T-cell (primary cell): Measurements from ENCODE around the gene RFLNA. TPM values are rescaled to one million over a fixed set of nuclear protein-coding genes. Genes with fewer than 3 reads are reported as not detected.

Experiments
- ATAC-seq, 4 experiments: fragments of 200-7000 bp in 3 of 4; fragments of 150-1000 bp in 1 of 4; cut with Tn5 transposase; replicated peaks in 1 of 4; 1 replicate in 3 of 4; 2 replicates in 1 of 4; pipeline ENCODE4 v1.10.0; 2021; ENCODE audit warnings: moderate library complexity in 3 of 4, mild to moderate bottlenecking in 2 of 4, moderate number of reproducible peaks in 1 of 4
- CTCF ChIA-PET, 2 donors: fragments of 300-600 bp; sonication (Branson Sonifier 250); formaldehyde crosslinking; loops; one replicate each; lab custom pipeline; 2022; ENCODE audit warnings: antibody characterized with exemption in 2 of 2; lab: Charles Lee
- POLR2A ChIA-PET, 2 donors: fragments of 300-600 bp; sonication (Branson Sonifier 250); formaldehyde crosslinking; loops; one replicate each; lab custom pipeline; 2022; ENCODE audit warnings: antibody characterized with exemption in 2 of 2; lab: Charles Lee
- DNase-seq, 35 experiments: peaks; one replicate each; pipeline versions ENCODE4 v3.0.0 to v3.0.0-alpha.2; 2013 to 2023
- H3K27ac ChIP-seq: one replicate; pipeline ENCODE4 v1.5.1; 2013; ENCODE audit warnings: low read length
- H3K27me3 ChIP-seq, 2 experiments: replicated peaks in 1 of 2; 1 replicate in 1 of 2; 2 replicates in 1 of 2; pipeline versions ENCODE4 v1.6.1 to v1.7.0; 2013; ENCODE audit warnings: low read length in 1 of 2, mixed read lengths in 1 of 2; ENCODE audit not compliant: control insufficient read depth in 2 of 2, insufficient read depth in 2 of 2; ENCODE audit errors: extremely low read depth in 1 of 2
- H3K36me3 ChIP-seq, 2 donors: 1 replicate in 1 of 2; 2 replicates in 1 of 2; pipeline versions ENCODE4 v1.6.1 to v1.7.0; 2013; ENCODE audit warnings: low read length in 1 of 2; ENCODE audit not compliant: control insufficient read depth in 2 of 2, insufficient read depth in 1 of 2; ENCODE audit errors: extremely low read depth in 1 of 2
- H3K4me1 ChIP-seq, 2 experiments: 1 replicate in 1 of 2; 2 replicates in 1 of 2; pipeline versions ENCODE4 v1.6.1 to v1.7.0; 2013; ENCODE audit warnings: low read length in 2 of 2, mixed read lengths in 1 of 2; ENCODE audit not compliant: insufficient read depth in 2 of 2, control insufficient read depth in 1 of 2; ENCODE audit errors: extremely low read depth in 1 of 2
- H3K4me3 ChIP-seq, 2 donors: 1 replicate in 1 of 2; 2 replicates in 1 of 2; pipeline versions ENCODE4 v1.5.1 to v1.7.0; 2013; ENCODE audit warnings: mild to moderate bottlenecking in 2 of 2, low read length in 1 of 2, moderate library complexity in 1 of 2; ENCODE audit not compliant: control insufficient read depth in 1 of 2; ENCODE audit errors: extremely low read depth in 1 of 2
- H3K9me3 ChIP-seq: 2 replicates; pipeline ENCODE4 v1.7.0; 2013
- H3K27ac Mint-ChIP-seq, 2 donors: one replicate each; pipeline ENCODE4 v1.8.0; 2020 to 2021; ENCODE audit warnings: mild to moderate bottlenecking in 2 of 2, mixed read lengths in 2 of 2
- H3K27me3 Mint-ChIP-seq, 2 donors: one replicate each; pipeline ENCODE4 v1.8.0; 2021 to 2022; ENCODE audit warnings: mixed read lengths in 2 of 2
- H3K36me3 Mint-ChIP-seq: one replicate; pipeline ENCODE4 v1.8.0; 2021; ENCODE audit warnings: mixed read lengths
- H3K4me1 Mint-ChIP-seq, 3 donors: one replicate each; pipeline ENCODE4 v1.8.0; 2020 to 2022; ENCODE audit warnings: mixed read lengths in 3 of 3, mild to moderate bottlenecking in 1 of 3
- H3K4me3 Mint-ChIP-seq, 3 donors: one replicate each; pipeline ENCODE4 v1.8.0; 2020 to 2022; ENCODE audit warnings: mild to moderate bottlenecking in 3 of 3, mixed read lengths in 3 of 3, moderate library complexity in 3 of 3
- H3K9me3 Mint-ChIP-seq, 3 donors: one replicate each; pipeline ENCODE4 v1.8.0; 2020 to 2022; ENCODE audit warnings: mixed read lengths in 3 of 3
- WGBS: methylation state at CpG from one replicate; pipeline ENCODE4 v1.1.5; 2013; ENCODE audit warnings: missing lambda C conversion rate; ENCODE audit not compliant: insufficient coverage; 5-methylcytosine and 5-hydroxymethylcytosine counted together
- total RNA-seq, 35 experiments: library from RNA in 6 of 35; stranded (reverse) in 6 of 35; fragments of 120-200 nt in 1 of 35; gene quantifications; one replicate each; pipeline versions ENCODE4 v1.2.1 to v1.2.4 and lab custom pipeline; 2013 to 2026

RFLNA gene
- total RNA-seq, 5 donors from 2014 or later (not counting 1 experiment from before 2014, with no cell fraction given), result not detected

DNA sequence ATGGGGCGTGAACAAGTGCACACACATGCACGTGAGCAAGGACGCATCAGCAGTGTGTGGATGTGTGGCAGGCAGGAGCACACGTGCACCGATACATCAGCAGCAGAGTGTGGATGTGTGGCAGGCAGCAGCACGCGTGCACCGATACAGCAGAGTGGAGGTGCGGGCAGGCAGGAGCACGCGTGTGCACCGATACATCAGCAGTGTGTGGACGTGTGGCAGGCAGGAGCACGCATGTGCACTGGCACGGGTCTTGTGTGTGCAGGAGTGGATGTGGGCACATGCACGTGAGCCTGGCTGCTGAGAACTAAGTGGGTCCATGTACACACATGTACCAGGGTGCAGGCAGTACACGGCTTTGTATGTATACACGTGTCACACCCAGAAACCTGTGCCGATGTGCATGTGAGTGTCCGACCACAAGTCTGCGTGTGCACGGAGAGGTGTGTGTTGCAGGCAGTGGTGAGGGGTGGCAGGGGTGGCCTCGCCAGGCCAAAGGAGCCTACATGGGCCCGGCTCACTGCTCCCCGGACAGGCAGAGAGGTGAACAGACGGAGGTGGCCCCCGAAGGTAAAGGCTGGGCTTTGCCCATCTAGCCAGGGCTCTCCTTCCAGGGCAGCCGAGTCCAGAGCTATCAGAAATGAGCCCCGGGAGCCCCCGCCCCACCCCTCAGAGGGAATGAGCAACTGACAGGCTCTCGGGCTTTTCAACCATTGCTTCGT lies 53.9 kb downstream of the RFLNA start:
- H3K27me3 Mint-ChIP-seq, result no peaks in the 10 kb centered on the region

DNA sequence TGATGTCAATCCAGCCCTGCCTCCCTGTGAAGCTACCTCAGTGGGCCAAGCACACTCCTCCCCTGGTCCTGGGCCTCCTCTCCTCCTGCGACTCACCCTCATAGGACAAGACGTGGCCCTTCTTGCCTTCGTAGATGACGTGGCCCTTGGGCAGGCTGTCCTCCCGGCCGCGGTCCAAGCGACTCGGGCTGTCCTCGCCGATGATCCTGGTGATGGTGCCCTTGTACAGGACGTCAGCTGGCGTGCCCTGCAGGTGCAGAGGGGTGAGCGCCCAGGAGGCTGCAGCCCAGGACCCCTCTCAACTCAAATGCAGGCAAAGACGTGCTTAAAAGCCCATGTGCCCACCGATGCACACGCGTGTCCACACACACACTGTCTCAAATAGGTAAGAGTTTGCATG lies 55.6 kb downstream of the RFLNA start:
- ChIA-PET CTCF (no interaction called here), POLR2A (no interaction called here)
- 96% methylated on average over 15 of the region's 18 CpGs for WGBS
- Histone ChIP-seq H3K27ac (no peak overlapping the region), H3K27me3 (no peaks in the 10 kb centered on the region), H3K9me3 (no peaks in the 10 kb centered on the region), H3K4me1 (no peaks in the 10 kb centered on the region), H3K36me3 (peaks cover 35 to 87% of the 10 kb centered on the region in 2 donors), H3K4me3 (no peak overlapping the region)
- H3K4me3 Mint-ChIP-seq, result no peak overlapping the region
- ATAC-seq, result no peak
- H3K36me3 Mint-ChIP-seq, result peaks cover 31% of the 10 kb centered on the region
- no peak for DNase-seq
- H3K27me3 Mint-ChIP-seq, result no peaks in the 10 kb centered on the region
- H3K27ac Mint-ChIP-seq, result no peak overlapping the region
- H3K9me3 Mint-ChIP-seq, result no peaks in the 10 kb centered on the region
- H3K4me1 Mint-ChIP-seq, result peaks cover 0 to 6% (median 0%) of the 10 kb centered on the region in 3 donors

More for the DNA sequence above, 53.9 kb downstream of the RFLNA start:
- no peak overlapping the region for H3K27ac Mint-ChIP-seq
- peaks cover 42% of the 10 kb centered on the region for H3K36me3 Mint-ChIP-seq
- no peak overlapping the region for H3K27ac ChIP-seq
- H3K36me3 ChIP-seq, result peaks cover 35 to 91% of the 10 kb centered on the region in 2 donors
- no peaks in the 10 kb centered on the region for H3K4me1 ChIP-seq
- ATAC-seq, result no peak
- H3K4me3 ChIP-seq, result no peak overlapping the region
- H3K4me1 Mint-ChIP-seq, result peaks cover 0 to 5% (median 0%) of the 10 kb centered on the region in 3 donors
- ChIA-PET CTCF (interaction anchor here in 1 of 2 donors (0.6 to 2.6 kb wide), 3 partner anchors 14 to 418 kb away, joined by 3 to 10 read pairs (median 3); no protein-coding TSS in a partner anchor), POLR2A (no interaction called here)
- H3K9me3 ChIP-seq, result no peaks in the 10 kb centered on the region
- DNase-seq, result no peak
- no peaks in the 10 kb centered on the region for H3K9me3 Mint-ChIP-seq
- H3K27me3 ChIP-seq, result no peaks in the 10 kb centered on the region
- WGBS, result 94% methylated on average over 31 of the region's 32 CpGs
- H3K4me3 Mint-ChIP-seq, result no peak overlapping the region

GRCh38 chr12:124351422-124351821 lies 56.5 kb downstream of the RFLNA start:
- CTCF ChIA-PET, result no interaction called here
- H3K36me3 ChIP-seq, result peaks cover 30 to 87% of the 10 kb centered on the region in 2 donors
- H3K9me3 Mint-ChIP-seq, result no peaks in the 10 kb centered on the region
- H3K4me1 Mint-ChIP-seq, result peaks cover 0 to 6% (median 0%) of the 10 kb centered on the region in 3 donors
- no peak for DNase-seq
- POLR2A ChIA-PET, result no interaction called here
- no peak overlapping the region for H3K4me3 ChIP-seq
- no peak overlapping the region for H3K27ac Mint-ChIP-seq
- H3K4me3 Mint-ChIP-seq, result no peak overlapping the region
- no peak for ATAC-seq
- no peaks in the 10 kb centered on the region for H3K9me3 ChIP-seq
- H3K36me3 Mint-ChIP-seq, result peaks cover 32% of the 10 kb centered on the region
- H3K4me1 ChIP-seq, result no peaks in the 10 kb centered on the region
- no peaks in the 10 kb centered on the region for H3K27me3 Mint-ChIP-seq
- WGBS, result 95% methylated on average over 7 of the region's 7 CpGs
- H3K27me3 ChIP-seq, result no peaks in the 10 kb centered on the region
- no peak overlapping the region for H3K27ac ChIP-seq

DNA sequence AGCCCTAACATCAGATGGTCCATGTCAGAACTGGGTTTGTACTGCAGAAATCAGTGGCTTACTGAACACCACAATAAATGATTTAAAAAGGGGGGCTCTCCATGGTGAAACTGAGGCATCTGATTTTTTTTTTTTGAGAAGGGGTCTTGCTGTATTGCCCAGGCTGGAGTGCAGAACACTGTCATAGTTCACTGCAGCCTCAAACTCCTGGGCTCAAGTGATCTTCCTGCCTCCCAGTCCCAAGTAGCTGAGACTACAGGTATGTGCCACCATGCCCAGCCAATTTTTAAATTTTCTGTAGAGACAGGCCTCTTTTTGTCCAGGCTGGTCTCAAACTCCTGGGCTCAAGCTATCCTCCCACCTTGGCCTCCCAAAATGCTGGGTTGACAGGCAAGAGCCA lies 57.4 kb downstream of the RFLNA start:
- CTCF ChIA-PET, result no interaction called here
- Histone ChIP-seq H3K27me3 (no peaks in the 10 kb centered on the region), H3K27ac (no peak overlapping the region), H3K4me1 (no peaks in the 10 kb centered on the region), H3K9me3 (no peaks in the 10 kb centered on the region), H3K36me3 (peaks cover 31 to 86% of the 10 kb centered on the region in 2 donors), H3K4me3 (no peak overlapping the region)
- no peaks in the 10 kb centered on the region for H3K9me3 Mint-ChIP-seq
- ATAC-seq, result no peak
- no peak overlapping the region for H3K27ac Mint-ChIP-seq
- POLR2A ChIA-PET, result no interaction called here
- DNase-seq, result no peak
- no peak overlapping the region for H3K4me3 Mint-ChIP-seq
- peaks cover 0 to 6% (median 0%) of the 10 kb centered on the region in 3 donors for H3K4me1 Mint-ChIP-seq
- H3K27me3 Mint-ChIP-seq, result no peaks in the 10 kb centered on the region
- H3K36me3 Mint-ChIP-seq, result peaks cover 34% of the 10 kb centered on the region

DNA sequence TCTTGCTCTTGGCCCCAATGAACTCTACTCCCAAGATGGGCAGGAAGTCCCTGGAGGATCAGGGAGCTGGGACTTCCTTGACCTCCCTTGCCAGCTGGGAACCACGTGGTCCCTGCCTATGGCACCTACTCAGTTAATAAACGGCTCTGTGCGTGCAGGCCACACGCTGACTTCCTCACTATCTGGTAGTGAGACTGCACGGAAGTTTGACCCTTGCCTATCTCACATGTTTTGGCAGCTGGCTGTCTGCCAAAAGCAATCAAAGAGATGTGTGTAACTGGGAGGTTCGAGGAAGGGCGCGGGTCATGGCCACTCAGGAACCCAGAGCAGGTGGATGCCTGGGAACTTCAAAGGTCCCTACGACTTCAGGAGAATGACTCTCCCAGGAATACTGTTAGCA lies 57.9 kb downstream of the RFLNA start:
- Mint-ChIP-seq H3K36me3 (peaks cover 40% of the 10 kb centered on the region), H3K27me3 (no peaks in the 10 kb centered on the region), H3K4me1 (peaks cover 0 to 6% (median 0%) of the 10 kb centered on the region in 3 donors), H3K4me3 (no peak overlapping the region), H3K27ac (no peak overlapping the region), H3K9me3 (no peaks in the 10 kb centered on the region)
- 71% methylated on average over 7 of the region's 9 CpGs for WGBS
- H3K36me3 ChIP-seq, result peaks cover 27 to 86% of the 10 kb centered on the region in 2 donors
- ChIA-PET POLR2A (no interaction called here), CTCF (no interaction called here)
- H3K9me3 ChIP-seq, result no peaks in the 10 kb centered on the region
- H3K4me1 ChIP-seq, result no peaks in the 10 kb centered on the region
- ATAC-seq (no peak), DNase-seq (no peak)
- no peak overlapping the region for H3K27ac ChIP-seq
- no peak overlapping the region for H3K4me3 ChIP-seq
- H3K27me3 ChIP-seq, result no peaks in the 10 kb centered on the region

DNA sequence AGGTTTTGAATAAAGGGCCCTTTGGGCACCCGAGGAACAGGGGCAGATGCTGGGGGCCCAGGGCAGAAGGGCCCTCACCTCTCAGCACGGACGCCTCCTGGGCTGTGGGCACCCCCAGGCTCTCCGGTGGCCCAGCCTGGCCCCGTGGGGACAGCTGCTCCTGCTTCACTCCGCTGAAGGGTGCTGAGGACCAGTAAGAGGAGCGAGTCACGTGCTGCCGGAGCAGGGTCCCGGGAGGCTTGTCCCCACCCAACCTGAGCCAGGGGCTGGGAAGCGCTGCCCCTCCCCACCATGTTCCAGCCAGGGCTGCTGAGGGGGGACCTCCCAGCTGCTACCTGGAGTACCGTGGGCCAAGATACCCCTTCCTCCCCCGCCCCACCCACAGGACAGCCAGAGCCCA lies 59.5 kb downstream of the RFLNA start:
- Histone ChIP-seq H3K36me3 (peaks cover 28 to 83% of the 10 kb centered on the region in 2 donors), H3K27me3 (no peaks in the 10 kb centered on the region), H3K27ac (no peak overlapping the region), H3K9me3 (no peaks in the 10 kb centered on the region), H3K4me1 (no peaks in the 10 kb centered on the region), H3K4me3 (no peak overlapping the region)
- no peak for DNase-seq
- Mint-ChIP-seq H3K4me3 (no peak overlapping the region), H3K27ac (no peak overlapping the region), H3K27me3 (no peaks in the 10 kb centered on the region), H3K4me1 (peaks cover 0 to 6% (median 0%) of the 10 kb centered on the region in 3 donors), H3K9me3 (no peaks in the 10 kb centered on the region), H3K36me3 (peaks cover 38% of the 10 kb centered on the region)
- ChIA-PET CTCF (no interaction called here), POLR2A (no interaction called here)
- ATAC-seq, result no peak
- 73% methylated on average over 7 of the region's 13 CpGs for WGBS
